HG03558 (cell line): Measurements from ENCODE around the gene SMCR8.
"Not testable (repeated sequence)": the region's sequence is repeated elsewhere in the genome, so short reads cannot be mapped to it uniquely, and the experiment has no call there.

Experiments used
- ATAC-seq: cut with Tn5 transposase; IDR thresholded peaks from one replicate; pipeline ENCODE4 v1.9.1; 2021; ENCODE audit warnings: moderate number of reproducible peaks; ENCODE audit not compliant: unreplicated experiment; ENCODE audit errors: extremely low read depth

The SMCR8 gene

GRCh38 chr17:18314731-18315561, at the start of gene SMCR8, which contains the start of gene TOP3A:
Gene SMCR8, plus strand, starts transcription at chr17:18315293. Its CDS starts 497 bp downstream, at chr17:18315790.
Gene TOP3A, minus strand, starts transcription at chr17:18314994. Its CDS starts 216 bp downstream, at chr17:18314778.
- ATAC-seq, result peak; percentile 68

GRCh38 chr17:18267366-18267765, 47.7 kb upstream of the SMCR8 start:
- no peak for ATAC-seq

- no peak for ATAC-seq
Measured at GRCh38 chr17:18267927-18268711, 47.0 kb upstream of the SMCR8 start.

GRCh38 chr17:18270046-18270931, 44.8 kb upstream of the SMCR8 start:
- no peak for ATAC-seq

GRCh38 chr17:18277076-18277475, 38.0 kb upstream of the SMCR8 start:
- ATAC-seq, result no peak

- ATAC-seq, result no peak
Measured at GRCh38 chr17:18278867-18279266, 36.2 kb upstream of the SMCR8 start.

- ATAC-seq, result no peak
Measured at GRCh38 chr17:18280249-18280648, 34.8 kb upstream of the SMCR8 start.

- no peak for ATAC-seq
Measured at GRCh38 chr17:18280766-18281371, 34.2 kb upstream of the SMCR8 start.

GRCh38 chr17:18281788-18282187, 33.3 kb upstream of the SMCR8 start:
- ATAC-seq, result no peak

GRCh38 chr17:18285296-18285695, 29.8 kb upstream of the SMCR8 start:
- no peak for ATAC-seq

- no peak for ATAC-seq
Measured at GRCh38 chr17:18291718-18292540, 23.2 kb upstream of the SMCR8 start.

- not testable (repeated sequence) for ATAC-seq
Measured at GRCh38 chr17:18298061-18298460, 17.0 kb upstream of the SMCR8 start.

GRCh38 chr17:18300725-18301480, 14.2 kb upstream of the SMCR8 start:
- ATAC-seq, result no peak

GRCh38 chr17:18303206-18303605, 11.9 kb upstream of the SMCR8 start:
- ATAC-seq, result not testable (repeated sequence)

- ATAC-seq, result no peak
Measured at GRCh38 chr17:18309202-18309601, 5.9 kb upstream of the SMCR8 start.

GRCh38 chr17:18314059-18314730, 898 bp upstream of the SMCR8 start:
- ATAC-seq, result no peak

- ATAC-seq, result no peak
Measured at GRCh38 chr17:18315562-18315922, 449 bp downstream of the SMCR8 start.

GRCh38 chr17:18315961-18316360, 868 bp downstream of the SMCR8 start:
- ATAC-seq, result no peak
